Vagina (tissue), 2 donors: ENCODE data around the gene FEM1C.

Source experiments
- CTCF ChIP-seq, 3 experiments: fragments of 450-650 bp in 2 of 3; fragments of 200-600 bp in 1 of 3; sonication (generic) in 1 of 3; IDR thresholded peaks; one replicate each; pipeline ENCODE4 v1.5.1; 2017 to 2019; ENCODE audit warnings: antibody characterized with exemption in 3 of 3, mild to moderate bottlenecking in 2 of 3, moderate library complexity in 2 of 3
- POLR2A ChIP-seq, 2 donors: fragments of 450-650 bp; IDR thresholded peaks; one replicate each; pipeline ENCODE4 v1.6.1; 2017; ENCODE audit warnings: antibody characterized with exemption in 2 of 2, mild to moderate bottlenecking in 2 of 2, moderate library complexity in 2 of 2

GRCh38 chr5:115509547-115509946 is 35.0 kb downstream of the FEM1C start:
- TF ChIP-seq CTCF (IDR thresholded peaks at IDR 0.05): no peak
- no peak for TF ChIP-seq POLR2A (IDR thresholded peaks at IDR 0.05)
